ENCODE data around the gene BICDL2.

DNA sequence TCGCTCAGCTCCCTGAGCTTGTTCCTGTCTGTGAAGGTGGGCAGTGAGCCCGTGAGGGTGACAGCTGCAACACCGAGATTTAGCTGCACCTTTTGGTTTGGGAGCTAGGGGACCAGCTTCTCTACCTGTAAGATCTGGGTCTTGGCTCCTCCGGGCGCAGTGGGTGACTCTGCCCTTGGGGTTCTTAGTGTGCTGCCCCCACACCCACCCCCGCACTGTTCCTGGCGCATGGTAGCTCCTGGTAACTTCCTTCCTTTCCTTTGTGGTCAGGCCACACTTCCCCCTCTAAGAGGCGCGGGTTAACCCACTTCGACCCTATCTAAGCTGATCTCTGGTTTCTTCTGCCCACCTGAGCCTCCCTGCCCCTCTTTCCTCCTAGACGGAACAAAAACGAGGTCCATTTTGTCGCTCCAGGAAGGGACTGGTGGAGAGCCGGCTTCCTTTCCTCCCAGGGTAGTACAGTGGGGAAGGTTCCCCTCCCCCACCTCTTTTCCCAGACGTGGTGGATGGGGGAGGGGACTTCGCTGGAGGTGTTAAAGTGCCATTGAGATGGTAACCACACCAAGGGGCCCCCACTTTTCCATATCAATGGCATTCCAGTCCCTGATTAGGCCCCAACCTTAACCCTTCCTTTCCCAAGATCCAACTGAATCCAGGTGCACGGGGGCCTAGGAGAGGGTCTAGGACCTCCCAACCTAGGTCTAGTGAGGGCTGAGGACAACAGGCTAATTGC, 28.6 kb downstream of the BICDL2 start:
- TF ChIP-seq SIN3A (IDR thresholded peaks at IDR 0.05; ENCODE audit: borderline replicate concordance, insufficient read depth, low read length) (no peak), TAF1 (IDR thresholded peaks at IDR 0.05; ENCODE audit: borderline replicate concordance, insufficient read depth, low read length) (no peak)

All from PFSK-1 (cell line).